Endometrial microvascular endothelial cells (primary cell): Measurements from ENCODE around the gene PADI4. TPM values are rescaled to one million over a fixed set of nuclear protein-coding genes. Genes with fewer than 3 reads are reported as not detected.
"Not testable (repeated sequence)": the region's sequence is repeated elsewhere in the genome, so short reads cannot be mapped to it uniquely, and the experiment has no call there.

Experiments
- in situ Hi-C: cut with HindIII; loops from 2 replicates; pipeline ENCODE4 v1.10.0; 2017; ENCODE audit warnings: low sequenced_read_pairs, low pct_unique_long_range_greater_than_20kb; ENCODE audit errors: inconsistent ontology term
- total RNA-seq: library from RNA; depleted of rRNA; stranded (reverse); fragments of >200 nt; gene quantifications from one replicate; pipeline ENCODE4 v1.2.3, GENCODE V29; 2015; ENCODE audit errors: inconsistent ontology term

PADI4 gene
- total RNA-seq, 1 donor from 2014 or later = not detected

- in situ Hi-C loops = no loop called here
These were observed 32.4 kb downstream of the PADI4 start for GRCh38 chr1:17340358-17340757.

DNA sequence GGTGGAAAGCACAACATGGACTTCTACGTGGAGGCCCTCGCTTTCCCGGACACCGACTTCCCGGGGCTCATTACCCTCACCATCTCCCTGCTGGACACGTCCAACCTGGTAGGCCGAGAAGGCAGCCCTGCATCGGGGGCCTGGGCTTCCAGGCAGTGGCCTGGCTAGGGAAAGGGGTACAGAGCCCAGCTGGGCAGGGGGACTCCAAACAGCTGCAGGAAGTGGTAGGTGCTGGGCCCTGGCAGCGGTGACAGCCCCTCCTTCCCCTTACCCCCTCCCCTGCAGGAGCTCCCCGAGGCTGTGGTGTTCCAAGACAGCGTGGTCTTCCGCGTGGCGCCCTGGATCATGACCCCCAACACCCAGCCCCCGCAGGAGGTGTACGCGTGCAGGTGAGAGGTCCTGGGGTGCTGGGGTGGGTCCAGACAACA lies 34.0 kb downstream of the PADI4 start:
- in situ Hi-C loops = no loop called here

GRCh38 chr1:17345506-17345905 lies 37.5 kb downstream of the PADI4 start:
- in situ Hi-C loops = not testable (repeated sequence)

GRCh38 chr1:17346046-17346789 lies 38.2 kb downstream of the PADI4 start:
- in situ Hi-C loops = no loop called here

DNA sequence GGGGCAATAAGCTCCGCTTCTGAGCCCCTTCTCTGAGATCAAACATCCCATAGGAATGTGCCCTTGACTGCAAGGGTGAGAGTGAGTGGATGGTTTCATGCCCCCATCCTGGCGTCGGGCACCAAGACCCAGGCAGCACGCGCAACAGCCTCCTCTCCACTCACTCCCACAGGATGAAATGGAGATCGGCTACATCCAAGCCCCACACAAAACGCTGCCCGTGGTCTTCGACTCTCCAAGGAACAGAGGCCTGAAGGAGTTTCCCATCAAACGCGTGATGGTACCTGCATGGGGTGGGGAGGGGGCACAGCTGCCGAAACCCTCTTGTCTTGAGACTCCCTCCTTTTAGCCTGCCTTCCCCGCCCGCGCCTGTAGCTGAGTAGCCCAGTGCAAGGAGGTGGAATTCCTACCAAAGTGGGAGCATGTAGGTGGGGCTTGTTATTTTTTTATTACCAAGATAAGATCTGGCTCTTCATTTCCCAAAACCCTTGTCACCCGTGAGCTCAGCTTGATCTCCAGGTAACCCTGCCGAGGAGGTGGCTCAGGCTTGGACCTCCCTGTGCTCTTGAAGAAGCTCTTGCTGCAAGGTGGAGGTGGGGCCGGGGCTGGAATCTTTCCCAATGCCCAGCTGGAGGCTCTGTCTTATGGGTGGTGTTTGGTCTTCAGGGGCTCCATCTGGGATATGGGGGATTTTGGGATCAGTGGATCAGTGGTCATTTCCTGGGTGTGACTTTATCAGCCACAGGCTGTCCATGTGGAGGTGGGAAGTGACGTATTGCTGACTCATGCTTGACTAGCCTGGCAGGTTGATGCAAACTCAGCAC lies 40.0 kb downstream of the PADI4 start:
- in situ Hi-C loops = no loop called here

- in situ Hi-C loops = no loop called here
These were observed 40.7 kb downstream of the PADI4 start for GRCh38 chr1:17348593-17349234.

DNA sequence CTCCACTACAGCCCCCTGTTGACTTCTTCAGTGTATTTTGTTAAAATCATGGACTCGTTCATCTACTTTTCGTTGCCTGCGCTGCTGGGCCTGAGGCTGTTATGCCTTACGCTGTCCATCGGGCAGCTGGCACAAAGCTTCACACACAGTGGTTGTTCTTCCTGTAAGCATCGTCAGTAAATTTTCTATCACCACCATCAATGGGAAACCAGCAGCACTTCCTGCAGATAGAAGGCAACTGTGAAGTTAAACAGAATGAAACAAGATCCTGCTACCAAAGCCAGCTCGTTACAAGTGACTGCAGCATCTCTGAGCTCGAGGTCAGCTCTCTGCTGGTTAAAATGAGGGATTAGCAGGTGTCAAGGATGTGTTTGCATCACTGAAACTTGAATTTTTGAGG lies 42.1 kb downstream of the PADI4 start:
- in situ Hi-C loops = no loop called here

DNA sequence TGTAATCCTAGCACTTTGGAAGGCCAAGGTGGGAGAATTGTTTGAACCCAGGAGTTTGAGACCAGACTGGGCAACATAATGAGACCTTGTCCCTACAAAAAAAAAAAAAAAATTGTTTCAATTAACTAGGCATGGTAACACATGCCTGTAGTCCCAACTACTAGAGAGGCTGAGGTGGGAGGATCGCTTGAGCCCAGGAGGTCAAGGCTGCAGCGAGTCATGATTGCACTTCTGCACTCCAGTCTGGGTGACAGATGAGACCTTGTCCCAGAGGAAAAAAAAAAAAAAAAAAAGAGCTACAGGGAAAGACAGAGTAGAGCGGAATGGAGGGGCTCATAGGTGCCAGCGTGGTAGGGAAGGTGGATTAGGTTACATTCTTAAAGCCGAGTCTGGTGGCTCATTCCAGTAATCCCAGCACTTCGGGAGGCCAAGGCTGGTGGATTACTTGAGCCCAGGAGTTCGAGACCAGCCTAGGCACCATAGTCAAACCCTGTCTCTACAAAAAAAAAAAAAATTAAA lies 43.0 kb downstream of the PADI4 start:
- in situ Hi-C loops = no loop called here

DNA sequence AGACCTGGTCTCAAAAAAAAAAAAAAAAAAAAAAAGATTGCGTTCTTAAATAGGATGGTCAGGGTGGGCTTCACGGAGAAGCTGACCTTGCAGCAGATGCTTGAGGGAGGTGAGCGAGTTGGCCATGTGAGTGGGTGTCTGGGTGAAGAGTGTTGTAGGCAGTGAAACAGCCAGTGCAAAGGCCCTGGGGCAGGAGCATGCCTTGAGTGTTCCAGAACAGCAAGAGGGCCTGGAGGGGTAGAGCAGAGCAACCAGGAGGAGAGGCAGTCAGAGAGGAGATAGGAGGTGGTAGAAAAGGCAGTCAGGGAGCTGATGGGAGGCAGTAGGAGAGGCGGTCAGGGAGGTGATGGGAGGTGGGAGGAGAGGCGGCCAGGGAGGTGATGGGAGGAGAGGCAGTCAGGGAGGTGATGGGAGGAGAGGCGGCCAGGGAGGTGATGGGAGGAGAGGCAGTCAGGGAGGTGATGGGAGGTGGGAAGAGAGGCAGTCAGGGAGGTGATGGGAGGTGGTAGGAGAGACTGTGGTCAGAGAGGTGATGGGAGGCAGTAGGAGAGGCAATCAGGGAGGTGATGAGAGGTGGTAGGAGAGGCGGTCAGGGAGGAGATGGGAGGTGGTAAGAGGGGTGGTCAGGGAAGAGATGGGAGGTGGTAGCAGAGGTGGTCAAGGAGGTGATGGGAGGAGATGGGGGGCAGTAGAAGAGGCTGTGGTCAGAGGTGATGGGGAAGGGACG lies 43.8 kb downstream of the PADI4 start:
- in situ Hi-C loops = no loop called here

DNA sequence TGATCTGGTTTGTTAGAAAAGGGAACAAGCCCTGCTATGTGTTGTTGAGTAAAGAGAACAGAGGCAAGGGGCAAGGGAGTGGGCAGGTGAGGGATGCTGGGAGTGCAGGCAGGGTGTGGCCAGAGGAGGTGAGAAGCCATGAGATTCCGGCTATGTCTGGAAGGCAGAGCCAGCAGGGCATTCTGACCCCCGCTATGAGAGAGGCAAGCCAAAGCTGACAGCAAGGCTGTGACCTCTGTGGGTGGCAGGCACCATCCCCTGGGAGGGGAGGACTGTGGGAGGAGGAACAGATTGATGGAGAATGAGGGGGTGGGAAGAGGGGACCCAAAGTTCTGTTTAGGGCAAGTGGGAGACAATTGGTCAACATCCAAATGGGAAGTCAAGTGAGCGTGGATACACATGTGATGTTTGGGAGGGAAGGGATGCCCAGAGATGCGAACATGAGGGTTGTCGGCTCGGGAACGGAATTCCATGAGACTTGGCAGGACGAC lies 44.5 kb downstream of the PADI4 start:
- in situ Hi-C loops = no loop called here

DNA sequence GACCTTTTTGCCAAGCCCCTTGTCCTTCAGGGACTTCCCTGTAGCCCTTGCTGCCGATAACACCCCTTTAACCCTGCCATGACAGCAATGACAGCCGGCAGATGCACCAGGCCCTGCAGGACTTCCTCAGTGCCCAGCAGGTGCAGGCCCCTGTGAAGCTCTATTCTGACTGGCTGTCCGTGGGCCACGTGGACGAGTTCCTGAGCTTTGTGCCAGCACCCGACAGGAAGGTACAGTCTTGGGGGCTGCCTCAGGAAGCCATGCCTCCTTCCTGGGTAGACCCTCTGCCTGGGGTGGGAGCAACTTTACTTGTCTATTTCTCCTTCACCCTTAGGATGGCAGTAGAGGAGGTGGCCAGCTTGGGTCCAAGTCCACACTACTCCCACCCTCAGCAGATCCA lies 47.9 kb downstream of the PADI4 start:
- in situ Hi-C loops = no loop called here

DNA sequence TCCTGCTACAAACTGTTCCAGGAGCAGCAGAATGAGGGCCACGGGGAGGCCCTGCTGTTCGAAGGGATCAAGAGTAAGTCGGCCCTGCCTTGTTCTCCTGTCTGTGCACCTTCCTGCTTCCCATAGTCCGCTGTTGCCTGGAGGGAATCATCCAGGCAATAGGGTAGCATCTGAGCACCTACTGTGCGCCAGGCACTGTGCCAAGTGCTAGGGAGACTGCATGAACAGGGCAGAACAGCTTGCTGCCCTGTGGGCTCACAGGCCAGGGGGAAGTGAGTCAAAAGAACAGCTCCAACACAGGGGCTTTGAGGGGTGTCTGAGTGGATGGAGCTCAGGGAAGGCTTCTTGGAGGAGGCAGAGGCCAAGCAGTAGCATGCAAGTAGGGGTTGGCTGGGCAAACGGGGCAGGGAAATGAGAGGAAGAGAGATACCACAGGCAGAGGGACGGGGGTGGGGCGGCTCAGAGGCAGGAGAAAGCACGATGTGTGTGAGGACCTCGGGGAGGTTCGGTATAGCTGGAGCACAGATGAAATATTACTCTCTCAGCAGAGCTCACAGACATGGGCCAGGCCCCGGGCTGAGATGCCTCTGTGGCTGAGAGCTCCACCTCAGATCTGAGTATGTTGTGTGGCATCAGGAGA lies 48.5 kb downstream of the PADI4 start:
- in situ Hi-C loops = no loop called here

DNA sequence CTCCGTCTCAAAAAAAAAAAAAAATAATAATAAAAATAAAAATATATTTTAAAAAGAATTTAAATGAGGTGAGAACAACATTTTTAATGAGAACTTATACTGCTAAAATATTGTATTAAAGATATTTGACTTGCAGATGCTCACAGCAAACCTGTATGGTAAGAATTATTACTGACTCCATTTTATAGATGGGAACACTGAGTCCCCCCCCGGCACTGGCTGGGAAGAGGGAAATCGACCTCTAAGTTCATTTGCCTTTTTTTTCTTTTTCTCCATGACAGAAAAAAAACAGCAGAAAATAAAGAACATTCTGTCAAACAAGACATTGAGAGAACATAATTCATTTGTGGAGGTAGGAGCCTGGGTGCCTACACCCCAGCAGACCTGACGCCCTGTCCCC lies 50.6 kb downstream of the PADI4 start:
- in situ Hi-C loops = no loop called here

DNA sequence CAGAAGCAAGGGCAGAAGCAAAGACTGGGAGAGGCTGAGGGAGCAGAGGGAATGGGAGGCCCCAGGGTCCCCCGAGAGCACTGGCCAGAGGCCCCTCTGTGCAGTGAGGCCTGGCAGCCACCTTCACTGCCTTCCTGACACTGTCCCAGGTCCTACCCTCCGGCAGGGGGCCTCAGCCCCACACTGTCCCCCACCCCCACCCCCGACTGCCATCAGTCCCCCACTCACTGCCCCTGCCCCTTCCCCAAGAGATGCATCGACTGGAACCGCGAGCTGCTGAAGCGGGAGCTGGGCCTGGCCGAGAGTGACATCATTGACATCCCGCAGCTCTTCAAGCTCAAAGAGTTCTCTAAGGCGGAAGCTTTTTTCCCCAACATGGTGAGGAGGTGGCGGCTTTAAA lies 51.0 kb downstream of the PADI4 start:
- in situ Hi-C loops = no loop called here

DNA sequence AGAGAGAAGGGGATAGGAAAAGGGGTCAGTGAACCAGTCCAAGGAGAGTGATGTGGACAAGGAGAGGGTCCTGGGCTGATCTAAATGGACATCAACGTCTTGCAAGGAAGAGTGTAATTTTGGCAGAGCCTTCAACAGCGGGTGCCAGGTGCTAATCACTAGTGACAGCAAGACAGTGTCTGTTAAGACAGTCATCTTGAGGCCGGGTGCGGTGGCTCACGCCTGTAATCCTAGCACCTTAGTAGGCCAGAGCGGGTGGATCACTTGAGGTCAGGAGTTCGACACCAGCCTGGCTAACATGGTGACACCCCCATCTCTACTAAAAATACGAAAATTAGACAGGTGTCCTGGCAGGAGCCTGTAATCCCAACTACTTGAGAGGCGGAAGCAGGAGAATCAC lies 51.8 kb downstream of the PADI4 start:
- in situ Hi-C loops = no loop called here

GRCh38 chr1:17360272-17360956 lies 52.4 kb downstream of the PADI4 start:
- in situ Hi-C loops = no loop called here

GRCh38 chr1:17361687-17362086 lies 53.7 kb downstream of the PADI4 start:
- in situ Hi-C loops = no loop called here

GRCh38 chr1:17363351-17363750 lies 55.4 kb downstream of the PADI4 start:
- in situ Hi-C loops = no loop called here
